Kidney (tissue), 14 donors: ENCODE results near the gene ACBD6. TPM values are rescaled to one million over a fixed set of nuclear protein-coding genes. Genes with fewer than 3 reads are reported as not detected.

Experiments
- DNase-seq, 5 donors: peaks; one replicate each; pipeline ENCODE4 v3.0.0-alpha.2; 2013 to 2020
- FAIRE-seq: peaks from 2 replicates; lab custom pipeline; 2012; peaks lifted over from hg19 to GRCh38; lab: Jason Lieb, UNC
- H3K27ac ChIP-seq, 2 donors: one replicate each; pipeline ENCODE4 v1.7.0; 2013; ENCODE audit warnings: low read depth in 2 of 2, low read length in 2 of 2, inconsistent platforms in 1 of 2
- H3K27me3 ChIP-seq: one replicate; pipeline ENCODE4 v1.7.1; 2013; ENCODE audit warnings: low read length, inconsistent platforms; ENCODE audit not compliant: control insufficient read depth, insufficient read depth
- H3K36me3 ChIP-seq, 3 donors: one replicate each; pipeline versions ENCODE4 v1.7.0 to v1.7.1; 2013; ENCODE audit warnings: low read length in 3 of 3, control low read depth in 1 of 3, inconsistent platforms in 1 of 3; ENCODE audit not compliant: insufficient read depth in 3 of 3, control insufficient read depth in 2 of 3
- H3K4me1 ChIP-seq, 3 donors: one replicate each; pipeline versions ENCODE4 v1.7.0 to v1.7.1; 2013; ENCODE audit warnings: low read length in 3 of 3, inconsistent platforms in 1 of 3, low read depth in 1 of 3; ENCODE audit not compliant: control insufficient read depth in 2 of 3, insufficient read depth in 2 of 3
- H3K4me3 ChIP-seq, 3 donors: one replicate each; pipeline versions ENCODE4 v1.7.0 to v1.8.1; 2013; ENCODE audit warnings: low read length in 3 of 3, control low read depth in 1 of 3, inconsistent platforms in 1 of 3
- H3K9ac ChIP-seq, 3 donors: one replicate each; pipeline versions ENCODE4 v1.7.0 to v1.7.1; 2013; ENCODE audit warnings: low read length in 3 of 3, control low read depth in 1 of 3, inconsistent platforms in 1 of 3
- H3K9me3 ChIP-seq, 3 donors: one replicate each; pipeline versions ENCODE4 v1.7.0 to v1.7.1; 2013; ENCODE audit warnings: low read length in 3 of 3, control low read depth in 1 of 3, inconsistent platforms in 1 of 3; ENCODE audit not compliant: control insufficient read depth in 2 of 3, insufficient read depth in 1 of 3
- CTCF ChIP-seq: IDR thresholded peaks from 3 replicates; pipeline ENCODE4 v1.5.1; 2012; ENCODE audit warnings: mild to moderate bottlenecking, moderate library complexity, borderline replicate concordance; ENCODE audit not compliant: insufficient read depth; ENCODE audit errors: extremely low read depth
- intact Hi-C: fragments of 100-400 bp; cut with DNase I; formaldehyde crosslinking; loops from one replicate; pipeline ENCODE4 v1.11.1; 2022
- polyA plus RNA-seq: library from polyadenylated mRNA; stranded (reverse); fragments of 350-450 nt; fragmentation: Illumina TruSeq; extraction: RNeasy Lipid Tissue Mini Kit (QIAGEN cat#74804); gene quantifications from one replicate; pipeline ENCODE4 v1.2.3, GENCODE V29; 2014; ENCODE audit warnings: low read depth, low replicate concordance; ENCODE audit not compliant: insufficient read depth
- total RNA-seq: library from RNA; stranded (reverse); fragmentation: NEBNext Ultra II Directional; extraction: Animal tissue kit (Norgen Biotek cat#: 25700); gene quantifications from one replicate; pipeline ENCODE4 v1.2.1, GENCODE V29; 2021
- donor health status: control.
- donor health status: control.
- donor health status: control.
- donor health status: control.
- donor health status: control.
- donor health status: DM: yes; HTN: yes; CAD: no.
- donor health status: Normal renal cell carcinoma (clear cell type).

ACBD6 gene
- total and polyA plus RNA-seq, 2 donors from 2014 or later, result 30.9 to 36.4 TPM

GRCh38 chr1:180535418-180535999, 33.1 kb upstream of the ACBD6 start:
- H3K4me3 ChIP-seq, result no peak overlapping the region
- no peak overlapping the region for H3K27ac ChIP-seq
- FAIRE-seq (no peak), DNase-seq (no peak)
- no peak overlapping the region for H3K9ac ChIP-seq
- intact Hi-C loops, result no loop called here
- no peaks in the 10 kb centered on the region for H3K36me3 ChIP-seq
- no peaks in the 10 kb centered on the region for H3K9me3 ChIP-seq
- peaks cover 0 to 5% (median under 1%) of the 10 kb centered on the region in 3 donors for H3K4me1 ChIP-seq
- H3K27me3 ChIP-seq, result no peaks in the 10 kb centered on the region
- TF ChIP-seq CTCF, result no peak

DNA sequence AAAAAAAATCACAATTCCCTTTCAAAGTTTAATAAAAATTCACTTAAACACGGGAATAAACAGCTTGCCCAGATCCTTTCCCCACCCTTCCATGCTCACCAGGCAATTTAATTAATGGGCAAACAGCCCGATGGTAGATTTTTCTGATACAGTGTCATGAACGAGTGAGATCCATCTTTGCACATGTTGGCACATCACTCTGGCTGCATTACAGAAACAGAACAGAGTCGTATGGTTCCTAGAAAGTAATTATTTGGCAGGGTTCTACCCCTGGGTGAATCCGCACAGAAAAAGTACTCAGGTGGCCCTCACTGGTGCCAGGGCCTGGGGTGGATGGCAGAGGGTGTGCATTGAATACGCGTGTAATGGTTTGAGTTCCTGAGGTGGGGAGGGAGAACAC, 31.8 kb upstream of the ACBD6 start:
- intact Hi-C loops, result no loop called here
- no peaks in the 10 kb centered on the region for H3K27me3 ChIP-seq
- no peaks in the 10 kb centered on the region for H3K36me3 ChIP-seq
- DNase-seq (no peak), FAIRE-seq (no peak)
- no peak overlapping the region for H3K4me3 ChIP-seq
- TF ChIP-seq CTCF, result no peak
- H3K9me3 ChIP-seq, result no peaks in the 10 kb centered on the region
- peaks cover 0 to 5% (median 4%) of the 10 kb centered on the region in 3 donors for H3K4me1 ChIP-seq
- no peak overlapping the region for H3K27ac ChIP-seq
- no peak overlapping the region for H3K9ac ChIP-seq

GRCh38 chr1:180533266-180533987, 31.1 kb upstream of the ACBD6 start:
- DNase-seq (peak in 4 of 5 donors; percentile 66 to 85 (median 76)), FAIRE-seq (no peak)
- peaks cover 0 to 5% (median 4%) of the 10 kb centered on the region in 3 donors for H3K4me1 ChIP-seq
- no peak overlapping the region for H3K4me3 ChIP-seq
- no peaks in the 10 kb centered on the region for H3K36me3 ChIP-seq
- no peak overlapping the region for H3K9ac ChIP-seq
- no peaks in the 10 kb centered on the region for H3K9me3 ChIP-seq
- H3K27me3 ChIP-seq, result no peaks in the 10 kb centered on the region
- intact Hi-C loops, result no loop called here
- TF ChIP-seq CTCF, result peak; percentile 76
- no peak overlapping the region for H3K27ac ChIP-seq
